Bronchial epithelial cell (primary cell): ENCODE data around the gene LTBP1. TPM values are rescaled to one million over a fixed set of nuclear protein-coding genes. Genes with fewer than 3 reads are reported as not detected.

Experiments
- DNase-seq: peaks from one replicate; pipeline ENCODE4 v3.0.0-alpha.2; 2010; ENCODE audit warnings: low read depth
- FAIRE-seq: peaks from 2 replicates; lab custom pipeline; 2011; peaks lifted over from hg19 to GRCh38; lab: Jason Lieb, UNC
- H3K27me3 ChIP-seq: 2 replicates; pipeline ENCODE4 v1.5.1; 2011; ENCODE audit warnings: low read length; ENCODE audit not compliant: control insufficient read depth, insufficient read depth
- H3K36me3 ChIP-seq: 2 replicates; pipeline ENCODE4 v1.5.1; 2011; ENCODE audit warnings: low read length; ENCODE audit not compliant: control insufficient read depth, insufficient read depth
- H3K4me3 ChIP-seq: 2 replicates; pipeline ENCODE4 v1.5.1; 2011; ENCODE audit warnings: mild to moderate bottlenecking, low read depth, low read length, control low read depth
- total RNA-seq: library from RNA; depleted of rRNA; stranded (reverse); fragments of >200 nt; gene quantifications from 2 replicates; pipeline ENCODE4 v1.2.1, GENCODE V29; 2014
- TF ChIP-seq, protein P1 (sequence below): IDR thresholded peaks from 2 replicates; pipeline ENCODE4 v1.5.1; 2011; ENCODE audit warnings: mild to moderate bottlenecking, moderate library complexity, low read length, control low read depth, inconsistent platforms; ENCODE audit not compliant: insufficient read depth, severe bottlenecking

The LTBP1 gene
- total RNA-seq, 1 donor from 2014 or later = 6.6 TPM

DNA sequence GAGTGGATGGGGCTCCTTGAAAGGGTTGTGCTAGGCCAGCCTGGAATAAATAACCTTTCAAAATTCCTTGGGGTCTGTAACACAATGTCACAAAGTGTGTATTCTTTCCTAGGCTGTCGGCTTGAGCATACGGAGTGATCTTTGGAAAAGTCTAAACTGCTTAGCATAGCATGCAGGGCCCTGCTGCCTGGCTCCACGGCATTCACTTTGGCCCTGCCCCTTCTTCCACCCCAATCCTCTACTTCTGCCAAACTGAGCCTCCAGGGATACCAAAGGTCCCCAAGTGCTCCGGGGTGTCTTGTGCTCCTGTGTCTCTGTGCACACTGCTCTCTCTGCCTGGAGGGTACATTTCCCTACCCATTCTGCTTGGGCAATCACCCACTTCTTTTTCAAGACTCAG, 196.1 kb downstream of the LTBP1 start:
- TF ChIP-seq, protein P1, sequence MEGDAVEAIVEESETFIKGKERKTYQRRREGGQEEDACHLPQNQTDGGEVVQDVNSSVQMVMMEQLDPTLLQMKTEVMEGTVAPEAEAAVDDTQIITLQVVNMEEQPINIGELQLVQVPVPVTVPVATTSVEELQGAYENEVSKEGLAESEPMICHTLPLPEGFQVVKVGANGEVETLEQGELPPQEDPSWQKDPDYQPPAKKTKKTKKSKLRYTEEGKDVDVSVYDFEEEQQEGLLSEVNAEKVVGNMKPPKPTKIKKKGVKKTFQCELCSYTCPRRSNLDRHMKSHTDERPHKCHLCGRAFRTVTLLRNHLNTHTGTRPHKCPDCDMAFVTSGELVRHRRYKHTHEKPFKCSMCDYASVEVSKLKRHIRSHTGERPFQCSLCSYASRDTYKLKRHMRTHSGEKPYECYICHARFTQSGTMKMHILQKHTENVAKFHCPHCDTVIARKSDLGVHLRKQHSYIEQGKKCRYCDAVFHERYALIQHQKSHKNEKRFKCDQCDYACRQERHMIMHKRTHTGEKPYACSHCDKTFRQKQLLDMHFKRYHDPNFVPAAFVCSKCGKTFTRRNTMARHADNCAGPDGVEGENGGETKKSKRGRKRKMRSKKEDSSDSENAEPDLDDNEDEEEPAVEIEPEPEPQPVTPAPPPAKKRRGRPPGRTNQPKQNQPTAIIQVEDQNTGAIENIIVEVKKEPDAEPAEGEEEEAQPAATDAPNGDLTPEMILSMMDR = no peak
- DNase-seq (no peak), FAIRE-seq (no peak)
- H3K4me3 ChIP-seq = no peak overlapping the region
- H3K36me3 ChIP-seq = peaks cover 1% of the 10 kb centered on the region
- no peaks in the 10 kb centered on the region for H3K27me3 ChIP-seq

DNA sequence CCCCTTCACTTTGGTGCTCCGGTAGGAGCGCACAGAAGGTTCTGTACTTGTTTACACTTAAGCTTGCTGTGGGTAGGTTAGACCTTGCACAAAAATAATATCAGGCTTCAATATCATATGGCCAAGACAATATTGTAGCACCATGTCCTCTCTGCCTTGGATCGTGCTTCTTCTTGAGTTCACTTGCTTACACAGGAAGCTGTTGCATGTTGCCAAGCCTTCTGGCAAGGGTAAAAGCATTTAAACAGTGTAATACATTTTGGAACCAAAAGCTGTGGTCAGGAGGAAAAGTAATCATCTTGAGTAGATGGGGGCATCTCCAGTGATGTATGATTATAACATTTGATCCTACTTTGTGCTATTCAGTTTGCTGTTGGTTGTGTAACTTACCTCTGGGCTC, 197.5 kb downstream of the LTBP1 start:
- Histone ChIP-seq H3K27me3 (no peaks in the 10 kb centered on the region), H3K4me3 (no peak overlapping the region), H3K36me3 (peaks cover 1% of the 10 kb centered on the region)
- FAIRE-seq (no peak), DNase-seq (no peak)
- TF ChIP-seq, protein P1 = no peak

DNA sequence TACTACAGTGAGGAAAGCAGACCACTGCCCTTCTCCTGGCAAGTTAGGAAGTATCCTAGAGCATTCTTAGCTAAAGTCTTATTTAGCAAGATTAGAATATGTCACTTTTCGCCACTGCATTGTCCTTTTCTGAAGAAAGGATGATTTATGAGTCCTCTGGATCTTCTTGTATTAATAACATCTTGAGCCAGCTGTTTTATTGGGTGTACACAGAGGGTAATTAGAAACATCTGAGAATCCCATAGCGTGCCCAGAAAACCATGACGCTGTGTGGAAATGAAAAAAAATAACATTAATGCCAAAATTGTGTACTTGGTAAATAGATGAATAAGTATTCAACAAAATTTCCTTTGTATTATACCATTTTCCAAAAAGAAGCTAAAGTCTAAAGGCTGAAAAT, 198.7 kb downstream of the LTBP1 start:
- no peak for DNase-seq
- no peak for FAIRE-seq
- TF ChIP-seq, protein P1 = no peak
- H3K4me3 ChIP-seq = no peak overlapping the region
- peaks cover 1% of the 10 kb centered on the region for H3K36me3 ChIP-seq
- no peaks in the 10 kb centered on the region for H3K27me3 ChIP-seq

DNA sequence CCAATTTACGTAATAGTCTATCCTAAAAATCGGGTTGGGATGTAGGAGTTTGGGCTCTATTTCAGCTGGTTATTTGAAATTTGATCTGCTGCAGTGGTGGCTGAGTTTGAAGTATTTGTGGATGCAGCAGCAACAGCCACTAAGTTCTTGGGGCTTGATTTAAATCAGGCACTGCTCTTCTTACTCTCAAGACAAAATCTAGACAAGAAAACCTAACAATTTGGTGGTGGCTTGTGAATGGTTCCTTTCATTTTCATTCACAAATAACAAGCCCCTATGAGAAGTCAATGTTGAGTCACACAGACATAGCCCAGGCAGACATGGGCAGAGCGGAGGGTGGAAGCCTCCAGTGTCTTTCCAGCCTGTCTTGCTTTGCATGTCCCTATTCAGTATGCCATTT, 199.3 kb downstream of the LTBP1 start:
- DNase-seq = no peak
- FAIRE-seq = no peak
- TF ChIP-seq, protein P1 = no peak
- Histone ChIP-seq H3K36me3 (peaks cover 1% of the 10 kb centered on the region), H3K4me3 (no peak overlapping the region), H3K27me3 (no peaks in the 10 kb centered on the region)

DNA sequence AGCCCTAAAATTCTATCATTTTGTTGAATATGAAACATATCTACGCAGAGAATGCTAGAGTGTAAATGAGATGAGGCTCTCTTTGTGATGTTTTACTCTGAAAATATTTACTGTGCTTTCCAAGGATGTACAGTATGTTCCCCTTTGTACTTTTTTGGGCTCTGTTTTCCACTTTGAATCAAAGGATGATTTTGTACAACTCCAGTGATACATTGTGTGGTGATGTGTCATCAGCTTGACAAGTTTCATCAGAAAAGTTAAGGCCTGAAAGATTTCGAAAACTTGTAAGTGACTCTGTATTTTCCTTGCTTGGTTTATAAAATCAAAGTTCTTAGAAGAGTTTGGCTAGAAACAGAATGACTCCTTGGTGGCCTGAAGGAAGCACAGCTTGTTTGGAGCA, 206.3 kb downstream of the LTBP1 start:
- Histone ChIP-seq H3K4me3 (no peak overlapping the region), H3K36me3 (no peaks in the 10 kb centered on the region), H3K27me3 (no peaks in the 10 kb centered on the region)
- TF ChIP-seq, protein P1 = no peak
- FAIRE-seq (no peak), DNase-seq (peak; percentile 86)

DNA sequence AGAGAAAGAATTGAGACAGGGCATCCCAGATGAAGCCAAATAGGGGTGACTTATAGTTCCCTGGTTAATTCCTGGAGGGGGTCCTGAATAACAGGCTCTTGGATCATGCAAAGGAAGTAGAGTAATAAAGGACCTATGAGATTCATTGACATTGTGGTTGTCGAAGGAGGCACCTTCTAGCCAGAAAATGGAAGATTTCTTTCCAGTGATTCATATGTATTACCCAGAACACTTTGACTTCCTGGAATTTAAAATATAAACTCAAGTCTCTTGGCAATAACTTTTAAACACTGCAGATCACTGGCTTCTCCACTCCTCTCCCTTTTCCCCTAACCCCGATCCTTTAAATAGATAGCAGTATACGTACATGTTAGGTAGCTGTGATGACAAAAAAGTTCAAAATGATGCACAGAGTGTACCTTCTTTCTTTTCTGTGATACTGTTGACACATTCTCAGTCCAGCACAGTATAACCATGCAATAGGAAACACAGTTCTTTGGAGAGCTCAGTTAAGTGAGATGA, 211.8 kb downstream of the LTBP1 start:
- Histone ChIP-seq H3K4me3 (no peak overlapping the region), H3K27me3 (no peaks in the 10 kb centered on the region), H3K36me3 (no peaks in the 10 kb centered on the region)
- FAIRE-seq (no peak), DNase-seq (peak; percentile 80)
- TF ChIP-seq, protein P1 = no peak
